Hematopoietic multipotent progenitor cell treated with erythropoietin and hydrocortisone succinate and interleukin-3 and kit ligand, for 4 days (in vitro differentiated cells): Measurements from ENCODE around the gene RBM7.

Source experiments
- DNase-seq: peaks from one replicate; pipeline ENCODE4 v3.0.0-alpha.2; 2015

Gene RBM7

DNA sequence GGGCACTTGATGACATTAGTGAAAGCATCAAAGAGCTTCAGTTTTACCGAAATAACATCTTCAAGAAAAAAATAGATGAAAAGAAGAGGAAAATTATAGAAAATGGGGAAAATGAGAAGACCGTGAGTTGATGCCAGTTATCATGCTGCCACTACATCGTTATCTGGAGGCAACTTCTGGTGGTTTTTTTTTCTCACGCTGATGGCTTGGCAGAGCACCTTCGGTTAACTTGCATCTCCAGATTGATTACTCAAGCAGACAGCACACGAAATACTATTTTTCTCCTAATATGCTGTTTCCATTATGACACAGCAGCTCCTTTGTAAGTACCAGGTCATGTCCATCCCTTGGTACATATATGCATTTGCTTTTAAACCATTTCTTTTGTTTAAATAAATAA, 49.4 kb downstream of the RBM7 start:
- peak; percentile 86 for DNase-seq

DNA sequence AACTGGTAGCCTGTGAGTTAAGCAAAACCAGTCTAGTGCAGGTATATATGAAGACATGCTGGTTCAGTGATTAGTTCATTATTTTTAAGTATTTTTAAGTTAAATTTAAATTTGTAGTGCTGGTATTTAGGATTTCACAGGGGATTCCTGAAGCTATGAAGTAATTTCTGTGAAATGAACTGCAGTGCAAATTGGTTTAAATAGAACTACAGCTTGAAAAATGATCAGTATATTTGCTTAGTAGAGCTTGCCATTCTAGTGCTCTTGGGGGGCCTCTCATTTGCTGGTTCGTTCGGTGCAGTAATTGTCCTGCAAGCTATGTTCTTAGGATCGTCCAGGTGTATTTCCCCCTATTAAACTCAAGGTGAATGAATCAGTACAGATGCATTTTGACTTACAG, 51.9 kb downstream of the RBM7 start:
- no peak for DNase-seq
